ENCODE data around the gene TSPAN8.

Gene TSPAN8

DNA sequence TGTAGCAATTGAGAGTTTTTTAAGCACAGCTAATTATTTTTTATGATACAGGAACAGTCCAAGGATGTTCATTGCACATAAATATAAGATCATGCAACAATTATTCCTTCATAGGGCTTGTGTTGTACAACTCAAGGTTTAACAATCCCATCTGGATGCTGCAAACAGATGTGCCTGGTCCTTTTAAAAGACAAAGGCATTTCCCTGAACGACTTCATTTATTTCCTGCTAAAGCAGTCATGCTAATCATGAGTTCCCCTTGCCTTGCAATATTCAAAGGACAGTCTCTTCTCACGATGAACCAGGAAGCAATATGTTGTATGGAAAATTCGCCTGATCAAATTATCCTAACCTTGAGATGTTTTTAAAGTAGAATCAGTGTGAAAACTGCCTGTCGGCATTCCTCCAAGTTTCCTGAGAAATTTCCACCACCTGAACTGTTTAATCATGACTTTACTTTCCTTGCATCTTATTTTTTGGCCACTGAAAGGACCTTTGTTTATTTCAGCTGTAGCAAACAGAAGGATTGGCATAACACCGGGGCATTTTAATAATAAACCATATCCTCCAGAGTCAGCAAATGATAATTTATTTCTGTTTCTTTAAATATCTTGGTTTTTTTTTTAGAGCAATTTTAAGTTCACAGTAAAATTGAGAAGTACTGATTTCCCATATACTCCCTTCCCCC, 33.9 kb upstream of the TSPAN8 start (continued):
- TF ChIP-seq, protein P1, sequence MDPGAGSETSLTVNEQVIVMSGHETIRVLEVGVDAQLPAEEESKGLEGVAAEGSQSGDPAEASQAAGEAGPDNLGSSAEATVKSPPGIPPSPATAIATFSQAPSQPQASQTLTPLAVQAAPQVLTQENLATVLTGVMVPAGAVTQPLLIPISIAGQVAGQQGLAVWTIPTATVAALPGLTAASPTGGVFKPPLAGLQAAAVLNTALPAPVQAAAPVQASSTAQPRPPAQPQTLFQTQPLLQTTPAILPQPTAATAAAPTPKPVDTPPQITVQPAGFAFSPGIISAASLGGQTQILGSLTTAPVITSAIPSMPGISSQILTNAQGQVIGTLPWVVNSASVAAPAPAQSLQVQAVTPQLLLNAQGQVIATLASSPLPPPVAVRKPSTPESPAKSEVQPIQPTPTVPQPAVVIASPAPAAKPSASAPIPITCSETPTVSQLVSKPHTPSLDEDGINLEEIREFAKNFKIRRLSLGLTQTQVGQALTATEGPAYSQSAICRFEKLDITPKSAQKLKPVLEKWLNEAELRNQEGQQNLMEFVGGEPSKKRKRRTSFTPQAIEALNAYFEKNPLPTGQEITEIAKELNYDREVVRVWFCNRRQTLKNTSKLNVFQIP (CRISPR knock-in tag; IDR thresholded peaks at IDR 0.05; ENCODE audit: borderline replicate concordance, low read depth) = no peak
- TF ChIP-seq, protein P2, sequence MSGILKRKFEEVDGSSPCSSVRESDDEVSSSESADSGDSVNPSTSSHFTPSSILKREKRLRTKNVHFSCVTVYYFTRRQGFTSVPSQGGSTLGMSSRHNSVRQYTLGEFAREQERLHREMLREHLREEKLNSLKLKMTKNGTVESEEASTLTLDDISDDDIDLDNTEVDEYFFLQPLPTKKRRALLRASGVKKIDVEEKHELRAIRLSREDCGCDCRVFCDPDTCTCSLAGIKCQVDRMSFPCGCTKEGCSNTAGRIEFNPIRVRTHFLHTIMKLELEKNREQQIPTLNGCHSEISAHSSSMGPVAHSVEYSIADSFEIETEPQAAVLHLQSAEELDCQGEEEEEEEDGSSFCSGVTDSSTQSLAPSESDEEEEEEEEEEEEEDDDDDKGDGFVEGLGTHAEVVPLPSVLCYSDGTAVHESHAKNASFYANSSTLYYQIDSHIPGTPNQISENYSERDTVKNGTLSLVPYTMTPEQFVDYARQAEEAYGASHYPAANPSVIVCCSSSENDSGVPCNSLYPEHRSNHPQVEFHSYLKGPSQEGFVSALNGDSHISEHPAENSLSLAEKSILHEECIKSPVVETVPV (CRISPR knock-in tag; IDR thresholded peaks at IDR 0.05) = no peak
- TF ChIP-seq TOX (CRISPR knock-in tag; IDR thresholded peaks at IDR 0.05; ENCODE audit: borderline replicate concordance) (no peak), CSDC2 (CRISPR knock-in tag; IDR thresholded peaks at IDR 0.05) (no peak)

DNA sequence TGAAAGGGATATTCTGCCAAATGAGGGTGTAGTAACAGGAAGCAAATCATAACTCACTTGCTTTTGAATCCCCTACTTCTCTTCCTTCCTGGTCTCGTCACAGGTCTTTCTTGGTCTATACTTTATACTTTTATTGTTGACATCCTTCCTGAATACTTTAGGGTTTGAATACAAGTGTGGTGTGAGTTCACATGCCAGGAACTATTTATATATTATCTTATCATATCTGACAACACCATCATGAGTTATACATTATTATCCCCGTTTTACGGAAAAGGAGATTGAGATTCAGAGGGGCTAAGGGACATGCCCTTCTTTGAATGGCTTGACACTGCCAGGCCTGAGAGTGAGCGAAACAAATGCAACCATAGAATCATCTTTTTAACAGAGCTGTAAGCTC, 33.0 kb upstream of the TSPAN8 start:
- TF ChIP-seq TOX (CRISPR knock-in tag; IDR thresholded peaks at IDR 0.05; ENCODE audit: borderline replicate concordance) (no peak), ISL1 (CRISPR knock-in tag; IDR thresholded peaks at IDR 0.05) (no peak), GLIS3 (CRISPR knock-in tag; IDR thresholded peaks at IDR 0.05) (no peak), ZNF70 (CRISPR knock-in tag; IDR thresholded peaks at IDR 0.05) (no peak), ZNF565 (CRISPR knock-in tag; conservative IDR thresholded peaks at IDR 0.05; ENCODE audit: low read depth) (no peak), ZNF8 (CRISPR knock-in tag; IDR thresholded peaks at IDR 0.05) (no peak), BACH2 (CRISPR knock-in tag; IDR thresholded peaks at IDR 0.05; ENCODE audit: borderline replicate concordance) (no peak), OSR1 (CRISPR knock-in tag; IDR thresholded peaks at IDR 0.05) (no peak), ZFP3 (CRISPR knock-in tag; IDR thresholded peaks at IDR 0.05) (no peak), CSDC2 (CRISPR knock-in tag; IDR thresholded peaks at IDR 0.05) (no peak), ZFP30 (CRISPR knock-in tag; IDR thresholded peaks at IDR 0.05) (no peak), TCF4 (CRISPR knock-in tag; IDR thresholded peaks at IDR 0.05; ENCODE audit: borderline replicate concordance) (no peak)
- TF ChIP-seq, protein P2 (CRISPR knock-in tag; IDR thresholded peaks at IDR 0.05) = no peak
- TF ChIP-seq, protein P1 (CRISPR knock-in tag; IDR thresholded peaks at IDR 0.05; ENCODE audit: borderline replicate concordance, low read depth) = no peak
- TF ChIP-seq, protein P3, sequence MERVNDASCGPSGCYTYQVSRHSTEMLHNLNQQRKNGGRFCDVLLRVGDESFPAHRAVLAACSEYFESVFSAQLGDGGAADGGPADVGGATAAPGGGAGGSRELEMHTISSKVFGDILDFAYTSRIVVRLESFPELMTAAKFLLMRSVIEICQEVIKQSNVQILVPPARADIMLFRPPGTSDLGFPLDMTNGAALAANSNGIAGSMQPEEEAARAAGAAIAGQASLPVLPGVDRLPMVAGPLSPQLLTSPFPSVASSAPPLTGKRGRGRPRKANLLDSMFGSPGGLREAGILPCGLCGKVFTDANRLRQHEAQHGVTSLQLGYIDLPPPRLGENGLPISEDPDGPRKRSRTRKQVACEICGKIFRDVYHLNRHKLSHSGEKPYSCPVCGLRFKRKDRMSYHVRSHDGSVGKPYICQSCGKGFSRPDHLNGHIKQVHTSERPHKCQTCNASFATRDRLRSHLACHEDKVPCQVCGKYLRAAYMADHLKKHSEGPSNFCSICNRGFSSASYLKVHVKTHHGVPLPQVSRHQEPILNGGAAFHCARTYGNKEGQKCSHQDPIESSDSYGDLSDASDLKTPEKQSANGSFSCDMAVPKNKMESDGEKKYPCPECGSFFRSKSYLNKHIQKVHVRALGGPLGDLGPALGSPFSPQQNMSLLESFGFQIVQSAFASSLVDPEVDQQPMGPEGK (CRISPR knock-in tag; IDR thresholded peaks at IDR 0.05; ENCODE audit: borderline replicate concordance) = no peak
- TF ChIP-seq, protein P4, sequence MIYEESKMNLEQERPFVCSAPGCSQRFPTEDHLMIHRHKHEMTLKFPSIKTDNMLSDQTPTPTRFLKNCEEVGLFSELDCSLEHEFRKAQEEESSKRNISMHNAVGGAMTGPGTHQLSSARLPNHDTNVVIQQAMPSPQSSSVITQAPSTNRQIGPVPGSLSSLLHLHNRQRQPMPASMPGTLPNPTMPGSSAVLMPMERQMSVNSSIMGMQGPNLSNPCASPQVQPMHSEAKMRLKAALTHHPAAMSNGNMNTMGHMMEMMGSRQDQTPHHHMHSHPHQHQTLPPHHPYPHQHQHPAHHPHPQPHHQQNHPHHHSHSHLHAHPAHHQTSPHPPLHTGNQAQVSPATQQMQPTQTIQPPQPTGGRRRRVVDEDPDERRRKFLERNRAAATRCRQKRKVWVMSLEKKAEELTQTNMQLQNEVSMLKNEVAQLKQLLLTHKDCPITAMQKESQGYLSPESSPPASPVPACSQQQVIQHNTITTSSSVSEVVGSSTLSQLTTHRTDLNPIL (CRISPR knock-in tag; IDR thresholded peaks at IDR 0.05; ENCODE audit: low read depth) = no peak
- ATAC-seq = no peak

DNA sequence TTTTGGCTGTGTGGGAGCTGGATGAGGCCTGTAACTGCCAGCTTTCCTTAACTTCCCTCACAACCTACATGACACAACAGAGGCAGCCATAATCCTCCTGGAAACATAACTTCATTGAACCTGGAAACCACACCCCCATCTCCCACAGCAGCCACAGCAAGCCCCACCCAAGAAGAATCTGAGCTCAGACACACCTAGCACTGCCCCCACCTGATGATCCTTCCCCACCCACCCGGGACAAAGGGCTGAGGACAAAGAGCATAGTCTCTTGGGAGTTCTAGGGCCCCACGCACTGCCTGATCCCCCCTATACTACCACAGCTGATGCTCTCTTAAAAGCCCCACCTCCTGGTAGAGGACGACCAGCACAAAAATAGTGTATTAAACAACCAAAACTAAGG, 29.6 kb upstream of the TSPAN8 start:
- ATAC-seq = no peak
- no peak for TF ChIP-seq TCF4 (CRISPR knock-in tag; IDR thresholded peaks at IDR 0.05; ENCODE audit: borderline replicate concordance)
- TF ChIP-seq GLIS3 (CRISPR knock-in tag; IDR thresholded peaks at IDR 0.05) = no peak
- TF ChIP-seq ZNF565 (CRISPR knock-in tag; conservative IDR thresholded peaks at IDR 0.05; ENCODE audit: low read depth) = no peak
- TF ChIP-seq, protein P4 (CRISPR knock-in tag; IDR thresholded peaks at IDR 0.05; ENCODE audit: low read depth) = no peak
- no peak for TF ChIP-seq ISL1 (CRISPR knock-in tag; IDR thresholded peaks at IDR 0.05)
- TF ChIP-seq, protein P3 (CRISPR knock-in tag; IDR thresholded peaks at IDR 0.05; ENCODE audit: borderline replicate concordance) = no peak
- TF ChIP-seq SNAI2 (CRISPR knock-in tag; IDR thresholded peaks at IDR 0.05) = no peak
- no peak for TF ChIP-seq ZC3H10 (CRISPR knock-in tag; IDR thresholded peaks at IDR 0.05)
- TF ChIP-seq ZNF70 (CRISPR knock-in tag; IDR thresholded peaks at IDR 0.05) = no peak
- TF ChIP-seq CSDC2 (CRISPR knock-in tag; IDR thresholded peaks at IDR 0.05) = no peak
- no peak for TF ChIP-seq PPARA (CRISPR knock-in tag; IDR thresholded peaks at IDR 0.05; ENCODE audit: borderline replicate concordance)
- TF ChIP-seq, protein P2 (CRISPR knock-in tag; IDR thresholded peaks at IDR 0.05) = no peak
